Activated naive CD8-positive, alpha-beta T cell treated with anti-CD3 and anti-CD28 coated beads, Interleukin-2, amount 50 U/mL, for 24 hours (primary cell): Measurements from ENCODE around the gene OPCML.
A peak's percentile ranks its signal among the peaks of the same experiment; 100 is the strongest.

Source experiments
- ATAC-seq: fragments of 150-1000 bp; cut with Tn5 transposase; one replicate; pipeline ENCODE4 v1.10.0; 2021
- DNase-seq: peaks from one replicate; pipeline ENCODE4 v3.0.0; 2021
- H3K27ac Mint-ChIP-seq: one replicate; pipeline ENCODE4 v1.8.0; 2021; ENCODE audit warnings: mild to moderate bottlenecking, mixed read lengths
- H3K27me3 Mint-ChIP-seq: one replicate; pipeline ENCODE4 v1.8.0; 2021; ENCODE audit warnings: mixed read lengths
- H3K36me3 Mint-ChIP-seq: one replicate; pipeline ENCODE4 v1.8.0; 2021; ENCODE audit warnings: low read depth, mixed read lengths
- H3K4me1 Mint-ChIP-seq: one replicate; pipeline ENCODE4 v1.8.0; 2021; ENCODE audit warnings: mixed read lengths
- H3K4me3 Mint-ChIP-seq: one replicate; pipeline ENCODE4 v1.8.0; 2021; ENCODE audit warnings: mild to moderate bottlenecking, moderate library complexity, mixed read lengths
- H3K9me3 Mint-ChIP-seq: one replicate; pipeline ENCODE4 v1.8.0; 2021; ENCODE audit warnings: mixed read lengths

The OPCML gene

GRCh38 chr11:132960273-132961078, 571.8 kb downstream of the OPCML start:
- Mint-ChIP-seq H3K9me3 (no peaks in the 10 kb centered on the region), H3K4me1 (no peaks in the 10 kb centered on the region), H3K36me3 (no peaks in the 10 kb centered on the region), H3K27ac (no peak overlapping the region), H3K4me3 (no peak overlapping the region), H3K27me3 (peaks cover 2% of the 10 kb centered on the region)
- DNase-seq: no peak
- no peak for ATAC-seq

GRCh38 chr11:132959693-132960092, 572.6 kb downstream of the OPCML start:
- DNase-seq: no peak
- no peak for ATAC-seq
- Mint-ChIP-seq H3K36me3 (no peaks in the 10 kb centered on the region), H3K4me3 (no peak overlapping the region), H3K27ac (no peak overlapping the region), H3K27me3 (peaks cover 2% of the 10 kb centered on the region), H3K9me3 (no peaks in the 10 kb centered on the region), H3K4me1 (no peaks in the 10 kb centered on the region)

GRCh38 chr11:132957881-132958280, 574.4 kb downstream of the OPCML start:
- ATAC-seq (no peak), DNase-seq (no peak)
- no peak overlapping the region for H3K4me3 Mint-ChIP-seq
- peaks cover 2% of the 10 kb centered on the region for H3K27me3 Mint-ChIP-seq
- H3K9me3 Mint-ChIP-seq: peaks cover 6% of the 10 kb centered on the region
- no peak overlapping the region for H3K27ac Mint-ChIP-seq
- H3K36me3 Mint-ChIP-seq: no peaks in the 10 kb centered on the region
- H3K4me1 Mint-ChIP-seq: no peaks in the 10 kb centered on the region

GRCh38 chr11:132948252-132948651, 584.0 kb downstream of the OPCML start:
- ATAC-seq: no peak
- no peaks in the 10 kb centered on the region for H3K36me3 Mint-ChIP-seq
- DNase-seq: no peak
- H3K4me1 Mint-ChIP-seq: peaks cover 2% of the 10 kb centered on the region
- H3K27ac Mint-ChIP-seq: no peak overlapping the region
- H3K4me3 Mint-ChIP-seq: no peak overlapping the region
- no peaks in the 10 kb centered on the region for H3K9me3 Mint-ChIP-seq
- peaks cover 19% of the 10 kb centered on the region for H3K27me3 Mint-ChIP-seq

GRCh38 chr11:132944569-132944944, 587.7 kb downstream of the OPCML start:
- Mint-ChIP-seq H3K9me3 (no peaks in the 10 kb centered on the region), H3K27me3 (peaks cover 33% of the 10 kb centered on the region), H3K4me3 (no peak overlapping the region), H3K4me1 (peaks cover 3% of the 10 kb centered on the region), H3K36me3 (no peaks in the 10 kb centered on the region), H3K27ac (no peak overlapping the region)
- ATAC-seq (no peak), DNase-seq (no peak)

GRCh38 chr11:132943706-132944568, 588.4 kb downstream of the OPCML start:
- Mint-ChIP-seq H3K27me3 (peaks cover 33% of the 10 kb centered on the region), H3K4me1 (peaks cover 3% of the 10 kb centered on the region), H3K36me3 (no peaks in the 10 kb centered on the region), H3K9me3 (no peaks in the 10 kb centered on the region), H3K4me3 (no peak overlapping the region), H3K27ac (no peak overlapping the region)
- ATAC-seq: peak; percentile 30
- no peak for DNase-seq

GRCh38 chr11:132943357-132943705, 589.0 kb downstream of the OPCML start:
- Mint-ChIP-seq H3K9me3 (no peaks in the 10 kb centered on the region), H3K27ac (no peak overlapping the region), H3K27me3 (peaks cover 33% of the 10 kb centered on the region), H3K36me3 (no peaks in the 10 kb centered on the region), H3K4me3 (no peak overlapping the region), H3K4me1 (peaks cover 3% of the 10 kb centered on the region)
- ATAC-seq (no peak), DNase-seq (no peak)

GRCh38 chr11:132942611-132943356, 589.5 kb downstream of the OPCML start:
- peaks cover 33% of the 10 kb centered on the region for H3K27me3 Mint-ChIP-seq
- no peak overlapping the region for H3K27ac Mint-ChIP-seq

GRCh38 chr11:132941761-132942160, 590.5 kb downstream of the OPCML start:
- Mint-ChIP-seq H3K27ac (no peak overlapping the region), H3K36me3 (no peaks in the 10 kb centered on the region), H3K4me1 (peaks cover 3% of the 10 kb centered on the region), H3K4me3 (no peak overlapping the region), H3K9me3 (no peaks in the 10 kb centered on the region), H3K27me3 (peaks cover 33% of the 10 kb centered on the region)
- DNase-seq (no peak), ATAC-seq (no peak)

More at GRCh38 chr11:132942611-132943356, 589.5 kb downstream of the OPCML start:
- DNase-seq: no peak
- Mint-ChIP-seq H3K36me3 (no peaks in the 10 kb centered on the region), H3K4me1 (peaks cover 3% of the 10 kb centered on the region), H3K4me3 (no peak overlapping the region), H3K9me3 (no peaks in the 10 kb centered on the region)
- ATAC-seq: no peak

GRCh38 chr11:132941024-132941646, 591.2 kb downstream of the OPCML start:
- H3K36me3 Mint-ChIP-seq: no peaks in the 10 kb centered on the region
- H3K27ac Mint-ChIP-seq: no peak overlapping the region
- no peak overlapping the region for H3K4me3 Mint-ChIP-seq
- H3K9me3 Mint-ChIP-seq: no peaks in the 10 kb centered on the region
- ATAC-seq (no peak), DNase-seq (peak; percentile 10)
- H3K27me3 Mint-ChIP-seq: peaks cover 33% of the 10 kb centered on the region
- H3K4me1 Mint-ChIP-seq: peaks cover 3% of the 10 kb centered on the region

GRCh38 chr11:132937016-132937415, 595.3 kb downstream of the OPCML start:
- H3K27me3 Mint-ChIP-seq: peaks cover 8% of the 10 kb centered on the region

GRCh38 chr11:132935383-132935782, 596.9 kb downstream of the OPCML start:
- Mint-ChIP-seq H3K4me1 (no peaks in the 10 kb centered on the region), H3K4me3 (no peak overlapping the region), H3K9me3 (no peaks in the 10 kb centered on the region), H3K27ac (no peak overlapping the region), H3K27me3 (no peaks in the 10 kb centered on the region), H3K36me3 (no peaks in the 10 kb centered on the region)
- ATAC-seq: no peak
- no peak for DNase-seq

More at GRCh38 chr11:132937016-132937415, 595.3 kb downstream of the OPCML start:
- no peak overlapping the region for H3K4me3 Mint-ChIP-seq
- H3K27ac Mint-ChIP-seq: no peak overlapping the region
- no peaks in the 10 kb centered on the region for H3K4me1 Mint-ChIP-seq
- ATAC-seq: no peak
- H3K9me3 Mint-ChIP-seq: no peaks in the 10 kb centered on the region
- no peak for DNase-seq
- H3K36me3 Mint-ChIP-seq: no peaks in the 10 kb centered on the region

- Mint-ChIP-seq H3K4me3 (no peak overlapping the region), H3K27me3 (no peaks in the 10 kb centered on the region), H3K36me3 (no peaks in the 10 kb centered on the region), H3K4me1 (no peaks in the 10 kb centered on the region), H3K27ac (no peak overlapping the region), H3K9me3 (peaks cover 5% of the 10 kb centered on the region)
- DNase-seq: no peak
- ATAC-seq: no peak
Measured at GRCh38 chr11:132933703-132934102, 598.6 kb downstream of the OPCML start.

- H3K4me1 Mint-ChIP-seq: no peaks in the 10 kb centered on the region
- H3K27me3 Mint-ChIP-seq: no peaks in the 10 kb centered on the region
- no peak overlapping the region for H3K4me3 Mint-ChIP-seq
- DNase-seq: no peak
- H3K27ac Mint-ChIP-seq: no peak overlapping the region
- no peak for ATAC-seq
- H3K9me3 Mint-ChIP-seq: peaks cover 5% of the 10 kb centered on the region
- no peaks in the 10 kb centered on the region for H3K36me3 Mint-ChIP-seq
Measured at GRCh38 chr11:132925825-132926469, 606.4 kb downstream of the OPCML start.
